HUES48 (cell line): ENCODE results near the gene DUOX1.
A peak's percentile ranks its signal among the peaks of the same experiment; 100 is the strongest.
"Not testable (repeated sequence)": the region's sequence is repeated elsewhere in the genome, so short reads cannot be mapped to it uniquely, and the experiment has no call there.

Experiments
- H3K27ac ChIP-seq: one replicate; pipeline ENCODE4 v1.7.0; 2013; ENCODE audit warnings: low read depth, low read length, inconsistent platforms
- H3K27me3 ChIP-seq: 2 replicates; pipeline ENCODE4 v1.6.1; 2013; ENCODE audit warnings: mild to moderate bottlenecking, low read length; ENCODE audit not compliant: control insufficient read depth, insufficient read depth
- H3K36me3 ChIP-seq: 2 replicates; pipeline ENCODE4 v1.6.1; 2013; ENCODE audit warnings: low read length; ENCODE audit not compliant: control insufficient read depth, insufficient read depth
- H3K4me1 ChIP-seq: 2 replicates; pipeline ENCODE4 v1.6.1; 2013; ENCODE audit warnings: mild to moderate bottlenecking, low read length; ENCODE audit not compliant: control insufficient read depth, insufficient read depth
- H3K4me3 ChIP-seq: 2 replicates; pipeline ENCODE4 v1.5.1; 2013; ENCODE audit warnings: mild to moderate bottlenecking, low read depth, low read length
- H3K9ac ChIP-seq: 2 replicates; pipeline ENCODE4 v1.6.1; 2013; ENCODE audit warnings: mild to moderate bottlenecking, low read depth, low read length, moderate library complexity
- H3K9me3 ChIP-seq: 2 replicates; pipeline ENCODE4 v1.6.1; 2013; ENCODE audit warnings: low read length; ENCODE audit not compliant: control insufficient read depth, insufficient read depth

Gene DUOX1

DNA sequence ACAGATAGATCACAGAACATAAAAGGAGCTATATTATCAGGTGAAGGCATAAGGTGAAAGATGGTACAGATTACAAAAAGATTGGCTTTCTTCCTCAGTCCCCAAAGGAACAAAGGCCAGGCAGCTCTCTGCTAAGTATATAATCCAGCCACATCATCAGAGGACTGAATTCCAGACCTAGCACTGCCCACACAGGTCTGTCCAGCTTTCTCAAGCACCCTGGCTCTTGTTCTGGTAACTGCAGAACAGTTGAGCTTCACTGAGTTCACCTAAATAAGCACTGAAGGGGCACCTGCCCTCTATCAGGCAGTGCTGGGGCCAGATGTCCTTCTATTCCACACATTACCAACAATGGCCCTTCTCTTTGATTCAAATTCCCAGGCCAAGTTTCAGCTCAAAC is 6.4 kb upstream of the DUOX1 start:
- Histone ChIP-seq H3K27ac (no peak overlapping the region), H3K4me3 (no peak overlapping the region), H3K36me3 (no peaks in the 10 kb centered on the region), H3K4me1 (no peaks in the 10 kb centered on the region), H3K9ac (no peak overlapping the region), H3K27me3 (peaks cover 84% of the 10 kb centered on the region), H3K9me3 (no peaks in the 10 kb centered on the region)

DNA sequence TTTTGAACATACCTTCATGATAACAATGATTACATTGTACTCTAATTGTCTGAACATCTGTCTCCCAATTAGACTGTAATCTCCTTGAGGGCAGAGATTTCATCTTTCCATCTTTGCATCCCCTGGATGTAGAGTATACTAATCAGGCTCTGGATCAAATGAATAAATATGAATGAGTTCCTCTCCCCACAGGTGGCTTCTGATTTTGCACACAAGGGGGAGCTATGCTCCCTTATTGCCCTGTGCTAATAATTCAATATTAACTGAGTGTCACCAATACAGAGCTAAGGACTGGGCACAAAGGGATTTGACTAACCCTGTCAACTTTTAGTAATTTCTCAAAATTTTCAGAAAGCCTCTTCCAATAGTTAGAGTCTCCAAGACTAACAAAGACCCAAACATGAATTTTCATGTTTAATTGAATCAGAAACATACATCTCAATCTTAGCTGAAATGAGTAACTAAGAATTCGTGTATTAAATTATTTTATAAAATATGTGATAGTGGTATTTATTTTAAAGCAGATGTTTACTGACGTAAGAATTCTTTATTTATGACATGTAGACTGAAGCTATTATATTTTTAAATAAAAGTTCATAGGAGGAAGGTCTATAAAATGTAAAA is 3.1 kb upstream of the DUOX1 start:
- Histone ChIP-seq H3K27ac (no peak overlapping the region), H3K27me3 (peaks cover 97% of the 10 kb centered on the region), H3K4me1 (no peaks in the 10 kb centered on the region), H3K9me3 (no peaks in the 10 kb centered on the region), H3K9ac (no peak overlapping the region), H3K36me3 (no peaks in the 10 kb centered on the region), H3K4me3 (no peak overlapping the region)

DNA sequence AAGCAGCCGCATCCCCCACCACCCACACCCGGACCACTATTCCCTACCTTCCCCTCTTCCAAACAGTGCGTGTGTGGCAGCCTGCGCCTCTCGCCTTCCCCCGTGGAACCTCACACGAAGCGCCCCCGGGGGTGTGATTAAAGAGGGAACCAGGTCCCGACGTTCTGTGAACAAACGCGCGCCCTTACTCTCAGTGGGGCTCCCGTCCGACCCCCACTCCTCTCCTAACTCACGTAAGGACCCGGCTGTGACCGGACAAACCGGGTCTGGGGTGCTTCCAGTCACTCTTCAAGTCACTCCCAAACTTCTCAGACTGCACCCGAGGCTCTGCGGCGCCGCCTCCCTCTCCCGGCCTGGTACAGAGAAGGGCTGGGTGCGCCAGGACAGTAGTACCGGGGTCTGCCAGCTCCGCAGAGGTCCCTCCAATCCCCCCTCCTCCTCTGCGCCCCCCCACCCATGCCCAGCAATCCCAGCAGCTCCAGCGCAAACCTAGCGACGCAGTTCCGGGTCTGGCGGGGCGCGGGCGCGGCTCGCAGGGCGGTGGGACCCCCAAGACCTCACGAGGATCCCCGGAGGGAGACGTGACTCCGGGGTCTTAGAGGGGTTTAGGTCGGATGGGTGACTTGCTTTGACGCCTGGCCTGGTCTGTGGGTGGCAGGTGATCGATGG is 689 bp upstream of the DUOX1 start:
- no peak overlapping the region for H3K9ac ChIP-seq
- peaks cover 98% of the 10 kb centered on the region for H3K27me3 ChIP-seq
- H3K36me3 ChIP-seq = no peaks in the 10 kb centered on the region
- H3K4me1 ChIP-seq = no peaks in the 10 kb centered on the region
- no peaks in the 10 kb centered on the region for H3K9me3 ChIP-seq
- no peak overlapping the region for H3K27ac ChIP-seq
- peak overlapping the region; percentile 70 for H3K4me3 ChIP-seq

DNA sequence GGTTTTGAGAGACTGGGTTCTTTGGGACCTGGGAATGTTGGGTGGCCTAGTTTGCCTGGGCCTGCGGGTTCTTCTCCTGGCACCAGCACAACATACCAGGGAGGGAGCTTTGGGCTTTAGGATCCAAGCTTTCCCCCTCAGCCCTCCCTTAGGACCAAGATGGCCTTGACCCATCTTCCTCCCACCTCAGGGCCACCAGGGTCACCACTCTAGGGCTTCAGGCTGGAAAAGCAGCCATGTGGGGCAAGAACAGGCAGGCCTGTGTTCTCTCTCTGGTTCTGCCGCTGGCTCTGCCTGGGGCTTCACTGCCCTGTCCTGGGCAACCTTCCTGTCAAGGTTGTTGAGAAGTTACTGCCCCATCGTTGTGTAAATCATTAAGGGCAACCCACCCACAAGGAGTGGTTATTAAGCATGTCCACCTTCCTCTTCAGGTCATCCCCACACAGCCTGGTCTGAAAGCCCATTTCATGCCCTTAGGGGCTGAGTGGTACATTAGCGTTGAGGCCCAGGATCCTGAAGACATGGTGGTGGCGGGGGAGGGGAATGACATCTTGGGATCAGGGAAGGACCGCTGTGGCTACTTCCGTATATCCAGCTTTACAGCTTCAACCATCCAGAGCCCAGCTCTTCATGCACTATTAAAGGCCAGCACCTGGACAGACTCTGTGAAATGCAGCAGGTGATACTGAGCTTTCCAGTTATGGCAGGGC is 652 bp downstream of the DUOX1 start:
- peak overlapping the region; percentile 70 for H3K4me3 ChIP-seq
- no peaks in the 10 kb centered on the region for H3K9me3 ChIP-seq
- H3K36me3 ChIP-seq = no peaks in the 10 kb centered on the region
- H3K4me1 ChIP-seq = no peaks in the 10 kb centered on the region
- no peak overlapping the region for H3K27ac ChIP-seq
- H3K9ac ChIP-seq = no peak overlapping the region
- peaks cover 100% of the 10 kb centered on the region for H3K27me3 ChIP-seq

DNA sequence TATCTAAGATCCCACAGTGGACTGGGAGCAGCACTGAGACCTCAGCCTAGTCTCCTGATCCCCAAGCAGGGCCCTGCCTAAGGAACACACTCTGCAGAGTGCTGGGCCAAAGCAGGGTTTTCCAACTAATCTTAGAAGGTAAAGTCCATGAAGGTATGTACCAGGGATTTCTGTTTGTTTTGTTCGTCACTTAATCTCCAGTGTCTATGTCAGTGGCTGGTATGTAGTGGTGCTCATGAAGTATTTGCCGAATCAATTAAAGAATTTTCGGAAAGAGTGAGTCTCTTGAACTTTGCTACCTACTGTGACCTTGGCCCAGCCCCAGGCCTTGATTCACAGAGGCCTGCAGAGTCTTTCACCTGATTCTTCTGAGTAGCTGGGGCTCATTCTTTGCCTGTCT is 1.7 kb downstream of the DUOX1 start:
- H3K9me3 ChIP-seq = no peaks in the 10 kb centered on the region
- H3K9ac ChIP-seq = no peak overlapping the region
- H3K27me3 ChIP-seq = peaks cover 97% of the 10 kb centered on the region
- no peak overlapping the region for H3K4me3 ChIP-seq
- no peaks in the 10 kb centered on the region for H3K4me1 ChIP-seq
- H3K27ac ChIP-seq = no peak overlapping the region
- no peaks in the 10 kb centered on the region for H3K36me3 ChIP-seq

DNA sequence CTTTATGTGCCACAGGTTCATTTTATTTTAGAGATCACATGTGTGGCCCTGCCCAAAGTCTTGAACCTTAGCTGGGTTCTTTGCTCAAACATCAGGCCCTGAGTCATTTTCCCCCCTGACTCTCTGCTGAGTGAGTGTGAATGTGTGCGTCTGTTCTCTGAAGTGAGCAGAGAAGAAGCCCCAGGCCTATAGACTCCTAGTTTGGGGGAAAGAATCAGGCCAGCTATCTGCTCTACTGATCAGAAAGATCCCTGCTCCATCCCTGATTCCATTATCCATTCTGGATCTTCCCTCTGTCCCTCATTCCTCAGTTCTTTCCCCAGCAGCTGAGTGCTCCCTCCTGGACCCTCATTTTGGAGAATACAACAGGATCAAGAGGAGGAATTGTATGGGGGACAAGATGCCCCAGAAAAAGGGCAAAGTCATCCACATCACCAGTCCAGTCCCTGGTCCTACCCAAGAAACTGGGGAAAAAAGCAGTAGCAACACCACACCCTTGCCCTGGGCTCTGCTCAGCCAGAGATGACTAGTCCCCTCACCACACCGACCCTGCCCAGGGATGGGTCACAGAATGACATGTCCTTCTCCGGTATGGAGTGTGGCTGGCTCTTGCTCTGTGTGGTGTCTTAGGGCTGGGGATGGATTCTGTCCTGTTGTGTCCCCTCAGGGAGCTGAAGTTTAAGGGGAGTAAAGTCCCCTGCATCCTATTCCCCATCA is 3.2 kb downstream of the DUOX1 start:
- H3K4me1 ChIP-seq = no peaks in the 10 kb centered on the region
- H3K9me3 ChIP-seq = no peaks in the 10 kb centered on the region
- H3K36me3 ChIP-seq = no peaks in the 10 kb centered on the region
- H3K27me3 ChIP-seq = peaks cover 94% of the 10 kb centered on the region
- no peak overlapping the region for H3K9ac ChIP-seq
- no peak overlapping the region for H3K27ac ChIP-seq
- H3K4me3 ChIP-seq = no peak overlapping the region

DNA sequence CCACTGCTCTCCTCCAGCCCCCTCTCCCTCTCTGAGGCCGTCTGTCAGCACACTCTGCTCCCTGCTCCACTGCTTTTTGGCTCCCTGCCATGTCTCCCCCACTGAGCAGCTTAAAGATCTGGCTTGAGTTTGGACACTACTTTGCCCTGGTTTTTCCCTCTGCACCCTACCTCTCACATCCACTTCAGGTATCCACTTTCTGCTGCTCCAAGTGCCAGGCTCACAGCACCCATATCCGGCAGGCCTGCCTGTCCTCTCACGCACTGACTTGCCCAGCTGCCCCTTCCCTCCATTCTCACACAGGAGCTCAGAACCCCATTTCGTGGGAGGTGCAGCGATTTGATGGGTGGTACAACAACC is 3.7 kb downstream of the DUOX1 start:
- no peaks in the 10 kb centered on the region for H3K4me1 ChIP-seq
- no peak overlapping the region for H3K9ac ChIP-seq
- H3K4me3 ChIP-seq = no peak overlapping the region
- peaks cover 94% of the 10 kb centered on the region for H3K27me3 ChIP-seq
- no peaks in the 10 kb centered on the region for H3K9me3 ChIP-seq
- no peak overlapping the region for H3K27ac ChIP-seq
- H3K36me3 ChIP-seq = no peaks in the 10 kb centered on the region

DNA sequence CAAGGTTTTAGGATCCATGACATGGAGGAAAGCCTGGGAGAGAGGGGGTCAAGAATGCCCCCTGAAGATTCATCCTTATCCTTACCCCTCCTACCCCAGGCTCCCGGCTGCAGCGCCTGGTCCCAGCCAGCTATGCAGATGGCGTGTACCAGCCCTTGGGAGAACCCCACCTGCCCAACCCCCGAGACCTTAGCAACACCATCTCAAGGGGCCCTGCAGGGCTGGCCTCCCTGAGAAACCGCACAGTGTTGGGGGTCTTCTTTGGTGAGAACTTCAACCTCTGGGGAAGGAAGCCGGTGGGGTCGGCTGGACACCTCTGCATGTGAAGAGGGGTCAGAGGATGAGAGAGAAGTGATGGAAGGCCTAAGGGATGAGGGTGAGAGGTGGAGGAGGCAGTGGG is 4.3 kb downstream of the DUOX1 start:
- H3K27ac ChIP-seq = no peak overlapping the region
- no peak overlapping the region for H3K9ac ChIP-seq
- peaks cover 89% of the 10 kb centered on the region for H3K27me3 ChIP-seq
- H3K36me3 ChIP-seq = no peaks in the 10 kb centered on the region
- H3K9me3 ChIP-seq = no peaks in the 10 kb centered on the region
- H3K4me1 ChIP-seq = no peaks in the 10 kb centered on the region
- no peak overlapping the region for H3K4me3 ChIP-seq

DNA sequence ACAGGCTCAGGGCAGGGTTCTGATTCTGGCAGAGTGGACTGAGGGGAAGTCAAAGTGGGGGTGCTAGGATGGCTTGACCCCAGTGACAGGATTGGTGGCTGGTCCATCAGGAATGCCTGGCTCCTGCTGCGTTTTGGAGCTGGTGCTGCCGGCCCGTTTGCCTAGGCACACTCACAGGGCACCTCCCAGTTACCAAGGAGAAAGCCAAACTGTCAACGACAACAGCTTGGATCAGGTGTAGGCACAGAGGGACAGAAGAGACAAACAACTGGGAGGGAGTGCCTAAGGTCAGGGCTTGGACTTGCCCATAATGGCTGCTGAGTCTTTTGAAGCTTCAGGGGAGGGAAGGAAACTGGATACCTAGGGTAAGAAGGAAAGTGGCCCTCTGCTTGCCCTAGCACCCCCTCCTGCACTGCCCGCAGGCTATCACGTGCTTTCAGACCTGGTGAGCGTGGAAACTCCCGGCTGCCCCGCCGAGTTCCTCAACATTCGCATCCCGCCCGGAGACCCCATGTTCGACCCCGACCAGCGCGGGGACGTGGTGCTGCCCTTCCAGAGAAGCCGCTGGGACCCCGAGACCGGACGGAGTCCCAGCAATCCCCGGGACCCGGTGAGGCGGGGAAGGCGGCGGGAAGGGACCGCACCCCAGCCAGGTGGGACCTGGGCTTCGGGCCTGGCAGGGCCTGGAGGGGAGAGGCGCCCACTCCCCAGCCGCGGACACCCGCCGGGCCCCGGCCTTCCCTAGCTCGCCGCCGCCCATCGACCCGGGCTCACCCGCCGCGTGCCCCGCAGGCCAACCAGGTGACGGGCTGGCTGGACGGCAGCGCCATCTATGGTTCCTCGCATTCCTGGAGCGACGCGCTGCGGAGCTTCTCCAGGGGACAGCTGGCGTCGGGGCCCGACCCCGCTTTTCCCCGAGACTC is 5.1 kb downstream of the DUOX1 start:
- Histone ChIP-seq H3K4me3 (peak overlapping the region; percentile 45; the same call in 1 of the 2 replicates), H3K27ac (no peak overlapping the region), H3K36me3 (no peaks in the 10 kb centered on the region), H3K9me3 (no peaks in the 10 kb centered on the region), H3K4me1 (no peaks in the 10 kb centered on the region), H3K27me3 (peaks cover 80% of the 10 kb centered on the region), H3K9ac (no peak overlapping the region; the same call in 1 of the 2 replicates)

DNA sequence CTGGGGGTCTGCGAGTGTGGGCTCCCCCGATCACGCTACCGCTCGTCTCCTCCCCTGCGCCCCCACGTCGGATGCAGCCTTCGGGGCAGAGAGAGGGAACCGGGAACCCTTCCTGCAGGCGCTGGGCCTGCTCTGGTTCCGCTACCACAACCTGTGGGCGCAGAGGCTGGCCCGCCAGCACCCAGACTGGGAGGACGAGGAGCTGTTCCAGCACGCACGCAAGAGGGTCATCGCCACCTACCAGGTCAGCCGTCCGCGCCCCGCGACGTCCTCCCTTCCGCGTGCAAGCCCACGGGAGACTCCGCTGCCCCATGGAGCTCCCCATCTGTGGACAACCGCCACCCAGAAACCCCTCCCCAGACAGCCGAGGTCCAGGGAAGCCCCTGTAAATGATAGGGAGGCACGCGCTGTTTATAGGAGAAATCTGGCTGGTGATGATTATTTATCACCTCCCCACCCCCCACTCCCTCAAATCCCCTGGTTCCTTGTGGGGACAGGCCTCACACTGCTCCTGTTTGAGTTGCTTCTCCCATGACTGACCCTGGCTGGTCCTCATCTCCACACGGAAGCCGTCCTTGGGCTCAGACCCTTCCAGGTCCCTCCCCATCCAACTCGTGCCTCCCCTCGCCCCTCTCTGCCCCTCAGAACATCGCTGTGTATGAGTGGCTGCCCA is 6.0 kb downstream of the DUOX1 start:
- H3K9me3 ChIP-seq, H3K27ac ChIP-seq, H3K4me1 ChIP-seq, H3K4me3 ChIP-seq, H3K9ac ChIP-seq, H3K36me3 ChIP-seq: not testable (repeated sequence)
- H3K27me3 ChIP-seq = peaks cover 71% of the 10 kb centered on the region
